Measurements from ENCODE around the gene CYB5D1.

DNA sequence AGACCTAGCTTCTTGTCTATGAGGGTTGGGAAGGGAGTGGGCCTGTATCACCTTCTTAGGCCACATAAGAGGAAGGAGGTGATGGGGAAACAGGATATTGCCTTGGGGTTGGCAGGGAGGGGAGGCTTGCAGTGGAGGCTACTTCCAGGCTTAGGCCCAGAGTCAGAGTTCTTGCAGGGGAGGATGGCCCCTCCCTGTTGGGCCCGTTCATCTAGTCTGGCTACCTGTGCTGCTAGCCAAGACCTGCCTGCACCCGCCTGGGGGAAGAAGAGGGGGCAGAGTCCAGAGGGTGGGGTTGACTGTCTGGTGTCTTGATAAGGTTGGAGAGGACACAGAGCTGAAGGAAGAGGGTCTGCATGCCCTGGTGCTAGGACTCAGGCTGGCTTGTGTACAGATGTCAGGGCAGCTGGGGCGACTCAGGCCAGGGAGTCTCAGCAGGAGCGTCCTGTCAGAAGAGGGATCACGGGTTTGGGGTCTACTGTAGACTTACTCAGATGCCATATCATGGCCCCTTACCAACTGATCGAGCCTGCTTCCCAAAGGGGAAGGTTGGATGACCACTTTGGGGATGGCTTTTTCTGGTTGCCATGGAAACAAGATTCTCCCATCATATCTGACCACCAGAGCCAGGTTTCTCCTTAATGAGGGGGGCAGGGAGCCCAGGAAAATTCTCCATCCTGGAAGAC is 18.5 kb upstream of the CYB5D1 start:
- TF ChIP-seq YY1 (IDR thresholded peaks at IDR 0.05; ENCODE audit: insufficient read depth, insufficient read length) (no peak), ZNF274 (IDR thresholded peaks at IDR 0.05; ENCODE audit: low read depth, low read length) (no peak), SUZ12 (IDR thresholded peaks at IDR 0.05; ENCODE audit: extremely low read depth, insufficient read depth, insufficient read length) (no peak)
